ENCODE results near the gene DENND1B.

Gene DENND1B

GRCh38 chr1:197683280-197683679 lies 92.0 kb downstream of the DENND1B start:
- H3K4me3 ChIP-seq (replicated peaks in 1 of 2; ENCODE audit: low read depth in 2 of 2, low read length in 2 of 2): no peak overlapping the region
- DNase-seq (ENCODE audit: low read depth in 2 of 2): no peak
- TF ChIP-seq CTCF (IDR thresholded peaks at IDR 0.05; ENCODE audit: low read depth, low read length): no peak

- TF ChIP-seq CTCF (IDR thresholded peaks at IDR 0.05; ENCODE audit: low read depth, low read length): no peak
Observed at GRCh38 chr1:197680311-197680710, 95.0 kb downstream of the DENND1B start.

GRCh38 chr1:197677752-197678295 lies 97.5 kb downstream of the DENND1B start:
- H3K4me3 ChIP-seq (replicated peaks in 1 of 2; ENCODE audit: low read depth in 2 of 2, low read length in 2 of 2): no peak overlapping the region
- no peak for TF ChIP-seq CTCF (IDR thresholded peaks at IDR 0.05; ENCODE audit: low read depth, low read length)
- DNase-seq (ENCODE audit: low read depth in 2 of 2): no peak

More at GRCh38 chr1:197680311-197680710, 95.0 kb downstream of the DENND1B start:
- DNase-seq (ENCODE audit: low read depth in 2 of 2): no peak
- H3K4me3 ChIP-seq (replicated peaks in 1 of 2; ENCODE audit: low read depth in 2 of 2, low read length in 2 of 2): no peak overlapping the region

GRCh38 chr1:197677313-197677712 lies 98.0 kb downstream of the DENND1B start:
- no peak for DNase-seq (ENCODE audit: low read depth in 2 of 2)
- TF ChIP-seq CTCF (IDR thresholded peaks at IDR 0.05; ENCODE audit: low read depth, low read length): no peak
- H3K4me3 ChIP-seq (replicated peaks in 1 of 2; ENCODE audit: low read depth in 2 of 2, low read length in 2 of 2): no peak overlapping the region

GRCh38 chr1:197675583-197676208 lies 99.6 kb downstream of the DENND1B start:
- peak; percentile 53 to 56 for DNase-seq (ENCODE audit: low read depth in 2 of 2)
- TF ChIP-seq CTCF (IDR thresholded peaks at IDR 0.05; ENCODE audit: low read depth, low read length): no peak
- peak overlapping the region; percentile 33 to 49 for H3K4me3 ChIP-seq (replicated peaks in 1 of 2; ENCODE audit: low read depth in 2 of 2, low read length in 2 of 2)

- TF ChIP-seq CTCF (IDR thresholded peaks at IDR 0.05; ENCODE audit: low read depth, low read length): no peak
- no peak overlapping the region for H3K4me3 ChIP-seq (replicated peaks in 1 of 2; ENCODE audit: low read depth in 2 of 2, low read length in 2 of 2)
- DNase-seq (ENCODE audit: low read depth in 2 of 2): no peak
Observed at GRCh38 chr1:197674286-197674685, 101.0 kb downstream of the DENND1B start.

- H3K4me3 ChIP-seq (replicated peaks in 1 of 2; ENCODE audit: low read depth in 2 of 2, low read length in 2 of 2): no peak overlapping the region
- no peak for DNase-seq (ENCODE audit: low read depth in 2 of 2)
- TF ChIP-seq CTCF (IDR thresholded peaks at IDR 0.05; ENCODE audit: low read depth, low read length): no peak
Observed at GRCh38 chr1:197673292-197673691, 102.0 kb downstream of the DENND1B start.
